Measurements from ENCODE around the gene TPSD1. TPM values are rescaled to one million over a fixed set of nuclear protein-coding genes. Genes with fewer than 3 reads are reported as not detected.

Gene TPSD1
- total RNA-seq, 1 donor from 2014 or later: not detected

- POLR2A ChIA-PET: no interaction called here
These were observed 41.1 kb upstream of the TPSD1 start for GRCh38 chr16:1214719-1215118.

GRCh38 chr16:1215574-1216295 lies 40.1 kb upstream of the TPSD1 start:
- no peaks in the 10 kb centered on the region for H3K36me3 Mint-ChIP-seq (ENCODE audit: low read depth)
- no peaks in the 10 kb centered on the region for H3K4me1 Mint-ChIP-seq
- no peaks in the 10 kb centered on the region for H3K9me3 Mint-ChIP-seq
- CTCF ChIA-PET: no interaction called here
- no peak for TF ChIP-seq CTCF (IDR thresholded peaks at IDR 0.05)
- no peak for ATAC-seq (ENCODE audit: low read depth)
- H3K4me3 Mint-ChIP-seq: no peak overlapping the region
- intact Hi-C loops (cut with micrococcal nuclease): no loop called here
- peaks cover 1% of the 10 kb centered on the region for H3K27me3 Mint-ChIP-seq
- no peak for DNase-seq
- no peak overlapping the region for H3K27ac Mint-ChIP-seq
- POLR2A ChIA-PET: no interaction called here

More at GRCh38 chr16:1214719-1215118, 41.1 kb upstream of the TPSD1 start:
- no peak for TF ChIP-seq CTCF (IDR thresholded peaks at IDR 0.05)
- Mint-ChIP-seq H3K36me3 (ENCODE audit: low read depth) (no peaks in the 10 kb centered on the region), H3K4me1 (no peaks in the 10 kb centered on the region), H3K4me3 (no peak overlapping the region), H3K27ac (no peak overlapping the region), H3K27me3 (peaks cover 1% of the 10 kb centered on the region), H3K9me3 (no peaks in the 10 kb centered on the region)
- ATAC-seq (ENCODE audit: low read depth): no peak
- DNase-seq: no peak
- intact Hi-C loops (cut with micrococcal nuclease): no loop called here
- CTCF ChIA-PET: no interaction called here

- H3K27ac Mint-ChIP-seq: no peak overlapping the region
- CTCF ChIA-PET: no interaction called here
- no peaks in the 10 kb centered on the region for H3K4me1 Mint-ChIP-seq
- peaks cover 1% of the 10 kb centered on the region for H3K27me3 Mint-ChIP-seq
- DNase-seq: no peak
- H3K9me3 Mint-ChIP-seq: no peaks in the 10 kb centered on the region
- no peak overlapping the region for H3K4me3 Mint-ChIP-seq
- TF ChIP-seq CTCF (IDR thresholded peaks at IDR 0.05): no peak
- POLR2A ChIA-PET: no interaction called here
- intact Hi-C loops (cut with micrococcal nuclease): no loop called here
- no peaks in the 10 kb centered on the region for H3K36me3 Mint-ChIP-seq (ENCODE audit: low read depth)
- ATAC-seq (ENCODE audit: low read depth): no peak
These were observed 39.6 kb upstream of the TPSD1 start for GRCh38 chr16:1216296-1216619.

GRCh38 chr16:1216681-1217400 lies 39.0 kb upstream of the TPSD1 start:
- intact Hi-C loops (cut with micrococcal nuclease): no loop called here
- no peak overlapping the region for H3K4me3 Mint-ChIP-seq
- DNase-seq (no peak), ATAC-seq (ENCODE audit: low read depth) (no peak)
- CTCF ChIA-PET: no interaction called here
- H3K9me3 Mint-ChIP-seq: no peaks in the 10 kb centered on the region
- H3K36me3 Mint-ChIP-seq (ENCODE audit: low read depth): no peaks in the 10 kb centered on the region
- no peak for TF ChIP-seq CTCF (IDR thresholded peaks at IDR 0.05)
- POLR2A ChIA-PET: no interaction called here
- no peak overlapping the region for H3K27ac Mint-ChIP-seq
- no peaks in the 10 kb centered on the region for H3K4me1 Mint-ChIP-seq
- peaks cover 1% of the 10 kb centered on the region for H3K27me3 Mint-ChIP-seq

GRCh38 chr16:1217526-1217925 lies 38.3 kb upstream of the TPSD1 start:
- Mint-ChIP-seq H3K9me3 (no peaks in the 10 kb centered on the region), H3K4me3 (no peak overlapping the region), H3K36me3 (ENCODE audit: low read depth) (no peaks in the 10 kb centered on the region), H3K27me3 (peaks cover 1% of the 10 kb centered on the region), H3K4me1 (no peaks in the 10 kb centered on the region), H3K27ac (no peak overlapping the region)
- no peak for TF ChIP-seq CTCF (IDR thresholded peaks at IDR 0.05)
- POLR2A ChIA-PET: no interaction called here
- intact Hi-C loops (cut with micrococcal nuclease): no loop called here
- no peak for ATAC-seq (ENCODE audit: low read depth)
- CTCF ChIA-PET: no interaction called here
- no peak for DNase-seq
